ENCODE data around the gene PKHD1. TPM values are rescaled to one million over a fixed set of nuclear protein-coding genes. Genes with fewer than 3 reads are reported as not detected.

The PKHD1 gene
- total RNA-seq, 1 donor from 2014 or later = 0.49 TPM

- TF ChIP-seq POLR2AphosphoS5 (IDR thresholded peaks at IDR 0.05; ENCODE audit: insufficient read depth in 1 of 2, low read depth in 1 of 2) (no peak), POLR2A (IDR thresholded peaks at IDR 0.05) (no peak), CTCF (IDR thresholded peaks at IDR 0.05) (no peak)
- H3K4me3 ChIP-seq = no peak overlapping the region
- no peak overlapping the region for H3K27ac ChIP-seq
- DNase-seq (ENCODE audit: extremely low spot score in 2 of 2) = no peak
- H3K27me3 ChIP-seq = no peaks in the 10 kb centered on the region
- no peaks in the 10 kb centered on the region for H3K36me3 ChIP-seq
- no peaks in the 10 kb centered on the region for H3K9me3 ChIP-seq
- intact Hi-C loops (cut with DNase I) = no loop called here
- H3K4me1 ChIP-seq = no peaks in the 10 kb centered on the region
Measured at GRCh38 chr6:52000064-52000463, 87.3 kb downstream of the PKHD1 start.

- DNase-seq (ENCODE audit: extremely low spot score in 2 of 2) = no peak
- no peak for TF ChIP-seq POLR2AphosphoS5 (IDR thresholded peaks at IDR 0.05; ENCODE audit: insufficient read depth in 1 of 2, low read depth in 1 of 2)
- no peak for TF ChIP-seq CTCF (IDR thresholded peaks at IDR 0.05)
- TF ChIP-seq POLR2A (IDR thresholded peaks at IDR 0.05) = no peak
- Histone ChIP-seq H3K9me3 (no peaks in the 10 kb centered on the region), H3K4me3 (no peak overlapping the region), H3K36me3 (no peaks in the 10 kb centered on the region), H3K4me1 (no peaks in the 10 kb centered on the region), H3K27me3 (no peaks in the 10 kb centered on the region), H3K27ac (no peak overlapping the region)
- intact Hi-C loops (cut with DNase I) = no loop called here
Measured at GRCh38 chr6:51996296-51996947, 91.0 kb downstream of the PKHD1 start.

- TF ChIP-seq CTCF (IDR thresholded peaks at IDR 0.05) = no peak
- TF ChIP-seq POLR2AphosphoS5 (IDR thresholded peaks at IDR 0.05; ENCODE audit: insufficient read depth in 1 of 2, low read depth in 1 of 2) = no peak
- TF ChIP-seq POLR2A (IDR thresholded peaks at IDR 0.05) = no peak
- H3K9me3 ChIP-seq = no peaks in the 10 kb centered on the region
- H3K27me3 ChIP-seq = no peaks in the 10 kb centered on the region
- DNase-seq (ENCODE audit: extremely low spot score in 2 of 2) = no peak
- no peak overlapping the region for H3K4me3 ChIP-seq
- no peaks in the 10 kb centered on the region for H3K36me3 ChIP-seq
- intact Hi-C loops (cut with DNase I) = no loop called here
- no peaks in the 10 kb centered on the region for H3K4me1 ChIP-seq
- H3K27ac ChIP-seq = no peak overlapping the region
Measured at GRCh38 chr6:51995214-51995755, 92.1 kb downstream of the PKHD1 start.

GRCh38 chr6:51992876-51993275 lies 94.5 kb downstream of the PKHD1 start:
- no peak overlapping the region for H3K27ac ChIP-seq
- no peaks in the 10 kb centered on the region for H3K4me1 ChIP-seq
- DNase-seq (ENCODE audit: extremely low spot score in 2 of 2) = no peak
- H3K36me3 ChIP-seq = no peaks in the 10 kb centered on the region
- H3K27me3 ChIP-seq = no peaks in the 10 kb centered on the region
- TF ChIP-seq POLR2AphosphoS5 (IDR thresholded peaks at IDR 0.05; ENCODE audit: insufficient read depth in 1 of 2, low read depth in 1 of 2) (no peak), CTCF (IDR thresholded peaks at IDR 0.05) (no peak), POLR2A (IDR thresholded peaks at IDR 0.05) (no peak)
- no peaks in the 10 kb centered on the region for H3K9me3 ChIP-seq
- no peak overlapping the region for H3K4me3 ChIP-seq
- intact Hi-C loops (cut with DNase I) = no loop called here

GRCh38 chr6:51989789-51990188 lies 97.6 kb downstream of the PKHD1 start:
- Histone ChIP-seq H3K27ac (no peak overlapping the region), H3K4me1 (no peaks in the 10 kb centered on the region), H3K9me3 (no peaks in the 10 kb centered on the region), H3K4me3 (no peak overlapping the region), H3K27me3 (no peaks in the 10 kb centered on the region), H3K36me3 (no peaks in the 10 kb centered on the region)
- no peak for TF ChIP-seq POLR2AphosphoS5 (IDR thresholded peaks at IDR 0.05; ENCODE audit: insufficient read depth in 1 of 2, low read depth in 1 of 2)
- no peak for TF ChIP-seq CTCF (IDR thresholded peaks at IDR 0.05)
- TF ChIP-seq POLR2A (IDR thresholded peaks at IDR 0.05) = no peak
- intact Hi-C loops (cut with DNase I) = no loop called here
- no peak for DNase-seq (ENCODE audit: extremely low spot score in 2 of 2)
